WTC11 (cell line): ENCODE data around the gene ASB2. TPM values are rescaled to one million over a fixed set of nuclear protein-coding genes. Genes with fewer than 3 reads are reported as not detected.

Experiments
- ATAC-seq: fragments of 200-7000 bp; cut with Tn5 transposase; 2 replicates; pipeline ENCODE4 v1.10.0; 2021; ENCODE audit warnings: mild to moderate bottlenecking, moderate library complexity
- CTCF ChIA-PET: fragments of 300-600 bp; sonication (Branson Sonifier 250); formaldehyde crosslinking; loops from one replicate; lab custom pipeline; 2021; ENCODE audit warnings: antibody characterized with exemption; lab: Charles Lee
- POLR2A ChIA-PET: fragments of 350-600 bp; sonication (Branson Sonifier 250); formaldehyde crosslinking; loops from one replicate; lab custom pipeline; 2021; ENCODE audit warnings: antibody characterized with exemption; lab: Charles Lee
- DNase-seq: peaks from one replicate; pipeline ENCODE4 v3.0.0; 2021; ENCODE audit warnings: low spot score
- H3K27ac Mint-ChIP-seq: 2 replicates; pipeline ENCODE4 v1.8.0; 2021; ENCODE audit warnings: mixed read lengths
- H3K27me3 Mint-ChIP-seq: 2 replicates; pipeline ENCODE4 v1.8.0; 2021; ENCODE audit warnings: low read depth, mild to moderate bottlenecking, moderate library complexity, mixed read lengths
- H3K36me3 Mint-ChIP-seq: 2 replicates; pipeline ENCODE4 v1.8.0; 2021; ENCODE audit warnings: mixed read lengths
- H3K4me1 Mint-ChIP-seq: 2 replicates; pipeline ENCODE4 v1.8.0; 2022; ENCODE audit warnings: mixed read lengths
- H3K4me3 Mint-ChIP-seq: 2 replicates; pipeline ENCODE4 v1.8.0; 2021; ENCODE audit warnings: mild to moderate bottlenecking, moderate library complexity, mixed read lengths
- H3K9me3 Mint-ChIP-seq: 2 replicates; pipeline ENCODE4 v1.8.0; 2021; ENCODE audit warnings: mixed read lengths
- AFF4 ChIP-seq: sonication (generic); formaldehyde crosslinking; IDR thresholded peaks from 2 replicates; pipeline ENCODE4 v1.8.1; 2023; ENCODE audit warnings: mild to moderate bottlenecking, missing genetic modification reagents, borderline replicate concordance
- ARID4B ChIP-seq: sonication (generic); formaldehyde crosslinking; IDR thresholded peaks from 2 replicates; pipeline ENCODE4 v1.8.0; 2023; ENCODE audit warnings: missing genetic modification reagents, mild to moderate bottlenecking, borderline replicate concordance
- ATF1 ChIP-seq: sonication (generic); formaldehyde crosslinking; IDR thresholded peaks from 2 replicates; pipeline ENCODE4 v1.8.1; 2023; ENCODE audit warnings: mild to moderate bottlenecking, moderate library complexity, missing genetic modification reagents
- E2F5 ChIP-seq: sonication (generic); formaldehyde crosslinking; IDR thresholded peaks from 2 replicates; pipeline ENCODE4 v1.8.1; 2022; ENCODE audit warnings: mild to moderate bottlenecking, moderate library complexity, missing genetic modification reagents
- ERG ChIP-seq: fragments of 250-450 bp; sonication (Bioruptor Pico); IDR thresholded peaks from 2 replicates; pipeline ENCODE4 v1.8.0; 2021; ENCODE audit warnings: mild to moderate bottlenecking
- FOXP4 ChIP-seq: sonication (generic); formaldehyde crosslinking; IDR thresholded peaks from 2 replicates; pipeline ENCODE4 v1.8.0; 2022; ENCODE audit warnings: mild to moderate bottlenecking, missing genetic modification reagents
- IRF2 ChIP-seq: sonication (generic); formaldehyde crosslinking; IDR thresholded peaks from 2 replicates; pipeline ENCODE4 v1.8.0; 2022; ENCODE audit warnings: low read depth, missing genetic modification reagents, borderline replicate concordance
- MAX ChIP-seq: sonication (generic); formaldehyde crosslinking; IDR thresholded peaks from 2 replicates; pipeline ENCODE4 v1.8.0; 2022; ENCODE audit warnings: mild to moderate bottlenecking, missing genetic modification reagents
- NFYB ChIP-seq: sonication (generic); formaldehyde crosslinking; conservative IDR thresholded peaks from 2 replicates; pipeline ENCODE4 v1.8.0; 2022; ENCODE audit warnings: low read depth, missing genetic modification reagents
- ZBTB43 ChIP-seq: sonication (generic); formaldehyde crosslinking; IDR thresholded peaks from 2 replicates; pipeline ENCODE4 v1.8.1; 2023; ENCODE audit warnings: mild to moderate bottlenecking, missing genetic modification reagents
- ZNF121 ChIP-seq: sonication (generic); formaldehyde crosslinking; IDR thresholded peaks from 2 replicates; pipeline ENCODE4 v1.8.0; 2023; ENCODE audit warnings: missing genetic modification reagents
- ZNF281 ChIP-seq: sonication (generic); formaldehyde crosslinking; IDR thresholded peaks from 2 replicates; pipeline ENCODE4 v1.8.0; 2023; ENCODE audit warnings: mild to moderate bottlenecking, missing genetic modification reagents
- ZSCAN18 ChIP-seq: fragments of 250-450 bp; sonication (Bioruptor Pico); IDR thresholded peaks from 2 replicates; pipeline ENCODE4 v2.1.2; 2022; ENCODE audit warnings: mild to moderate bottlenecking, moderate library complexity
- total RNA-seq: library from RNA; stranded (reverse); gene quantifications from 3 replicates; pipeline ENCODE4 v1.2.3, GENCODE V29; 2021

Gene ASB2
- total RNA-seq, 1 experiment from 2014 or later, result 0.37 TPM

- no peak for TF ChIP-seq E2F5 (CRISPR knock-in tag)
- TF ChIP-seq IRF2 (CRISPR knock-in tag), result no peak
- no peak for TF ChIP-seq ATF1 (CRISPR knock-in tag)
- no peak for TF ChIP-seq MAX (CRISPR knock-in tag)
- no peak for TF ChIP-seq ARID4B (CRISPR knock-in tag)
- TF ChIP-seq ZBTB43 (CRISPR knock-in tag), result no peak
- TF ChIP-seq, all 79 proteins: peak for 0
These were observed 59.2 kb downstream of the ASB2 start (continued) for GRCh38 chr14:93917141-93917540.

GRCh38 chr14:93916498-93916897 lies 59.9 kb downstream of the ASB2 start:
- CTCF ChIA-PET, result interaction anchor here (1.0 kb wide), 1 partner anchor 13 kb away, joined by 3 read pairs; no protein-coding TSS in a partner anchor
- H3K27me3 Mint-ChIP-seq, result no peaks in the 10 kb centered on the region; the same call in none of the 2 replicates
- no peak overlapping the region for H3K4me3 Mint-ChIP-seq
- H3K4me1 Mint-ChIP-seq, result no peaks in the 10 kb centered on the region
- ATAC-seq (no peak), DNase-seq (no peak)
- POLR2A ChIA-PET, result no interaction called here
- H3K27ac Mint-ChIP-seq, result no peak overlapping the region
- TF ChIP-seq ZSCAN18 (CRISPR knock-in tag), result no peak
- no peak for TF ChIP-seq ZNF281 (CRISPR knock-in tag)
- H3K9me3 Mint-ChIP-seq, result peaks cover 4% of the 10 kb centered on the region; the same call in 1 of the 2 replicates
- H3K36me3 Mint-ChIP-seq, result no peaks in the 10 kb centered on the region

- Mint-ChIP-seq H3K36me3 (no peaks in the 10 kb centered on the region), H3K9me3 (peaks cover 4% of the 10 kb centered on the region; the same call in 1 of the 2 replicates), H3K4me3 (no peak overlapping the region), H3K4me1 (no peaks in the 10 kb centered on the region), H3K27me3 (no peaks in the 10 kb centered on the region; the same call in none of the 2 replicates), H3K27ac (no peak overlapping the region)
- ChIA-PET POLR2A (no interaction called here), CTCF (interaction anchor here (0.6 to 3.8 kb wide), 4 partner anchors 12 to 23 kb away, joined by 3 to 20 read pairs (median 12); no protein-coding TSS in a partner anchor)
- DNase-seq (no peak), ATAC-seq (no peak)
- TF ChIP-seq NFYB (no peak), ZNF121 (CRISPR knock-in tag) (no peak), ERG (CRISPR knock-in tag) (no peak), FOXP4 (no peak), AFF4 (CRISPR knock-in tag) (no peak)
These were observed 60.6 kb downstream of the ASB2 start for GRCh38 chr14:93915800-93916199.
